ENCODE measurements around the gene C1R. TPM values are rescaled to one million over a fixed set of nuclear protein-coding genes. Genes with fewer than 3 reads are reported as not detected.

The C1R gene
- total and polyA plus RNA-seq, 7 donors, result 32.4 to 70.9 (median 63.2) TPM

DNA sequence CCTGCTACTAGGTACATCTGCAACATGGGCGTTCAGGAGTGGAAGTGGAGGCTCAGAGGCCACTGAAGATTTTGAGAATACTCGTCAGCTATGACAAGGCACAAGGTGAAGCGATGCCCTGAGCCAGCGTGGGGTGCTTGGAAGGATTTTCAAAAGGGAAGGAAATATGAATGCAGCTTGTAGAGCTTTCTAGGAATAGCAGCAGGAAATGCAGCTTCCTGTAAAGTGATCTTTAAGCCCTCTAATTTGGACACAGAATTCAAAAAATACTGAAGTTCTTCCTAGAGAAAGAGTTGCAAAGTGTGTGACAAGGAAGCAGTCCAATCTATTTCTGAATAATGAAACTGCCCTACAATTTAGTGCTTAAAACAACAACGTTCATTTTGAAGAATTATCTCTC lies 44.9 kb downstream of the C1R start:
- Histone ChIP-seq H3K9me3 (no peaks in the 10 kb centered on the region), H3K27me3 (ENCODE audit: insufficient read depth in 3 of 3, low read length in 2 of 3) (no peaks in the 10 kb centered on the region), H3K4me1 (peaks cover 16% of the 10 kb centered on the region), H3K27ac (no peak overlapping the region), H3K4me3 (no peak overlapping the region), H3K36me3 (ENCODE audit: insufficient read depth in 1 of 2, low read depth in 1 of 2) (no peaks in the 10 kb centered on the region)
- ATAC-seq (no peak), DNase-seq (no peak)
- intact Hi-C loops (cut with DNase I), result no loop called here
- WGBS, 3 donors, result 54 to 65% (median 58%) methylated on average over 5 of the region's 5 CpGs
- TF ChIP-seq, protein P1, sequence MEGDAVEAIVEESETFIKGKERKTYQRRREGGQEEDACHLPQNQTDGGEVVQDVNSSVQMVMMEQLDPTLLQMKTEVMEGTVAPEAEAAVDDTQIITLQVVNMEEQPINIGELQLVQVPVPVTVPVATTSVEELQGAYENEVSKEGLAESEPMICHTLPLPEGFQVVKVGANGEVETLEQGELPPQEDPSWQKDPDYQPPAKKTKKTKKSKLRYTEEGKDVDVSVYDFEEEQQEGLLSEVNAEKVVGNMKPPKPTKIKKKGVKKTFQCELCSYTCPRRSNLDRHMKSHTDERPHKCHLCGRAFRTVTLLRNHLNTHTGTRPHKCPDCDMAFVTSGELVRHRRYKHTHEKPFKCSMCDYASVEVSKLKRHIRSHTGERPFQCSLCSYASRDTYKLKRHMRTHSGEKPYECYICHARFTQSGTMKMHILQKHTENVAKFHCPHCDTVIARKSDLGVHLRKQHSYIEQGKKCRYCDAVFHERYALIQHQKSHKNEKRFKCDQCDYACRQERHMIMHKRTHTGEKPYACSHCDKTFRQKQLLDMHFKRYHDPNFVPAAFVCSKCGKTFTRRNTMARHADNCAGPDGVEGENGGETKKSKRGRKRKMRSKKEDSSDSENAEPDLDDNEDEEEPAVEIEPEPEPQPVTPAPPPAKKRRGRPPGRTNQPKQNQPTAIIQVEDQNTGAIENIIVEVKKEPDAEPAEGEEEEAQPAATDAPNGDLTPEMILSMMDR (IDR thresholded peaks at IDR 0.05), result no peak

DNA sequence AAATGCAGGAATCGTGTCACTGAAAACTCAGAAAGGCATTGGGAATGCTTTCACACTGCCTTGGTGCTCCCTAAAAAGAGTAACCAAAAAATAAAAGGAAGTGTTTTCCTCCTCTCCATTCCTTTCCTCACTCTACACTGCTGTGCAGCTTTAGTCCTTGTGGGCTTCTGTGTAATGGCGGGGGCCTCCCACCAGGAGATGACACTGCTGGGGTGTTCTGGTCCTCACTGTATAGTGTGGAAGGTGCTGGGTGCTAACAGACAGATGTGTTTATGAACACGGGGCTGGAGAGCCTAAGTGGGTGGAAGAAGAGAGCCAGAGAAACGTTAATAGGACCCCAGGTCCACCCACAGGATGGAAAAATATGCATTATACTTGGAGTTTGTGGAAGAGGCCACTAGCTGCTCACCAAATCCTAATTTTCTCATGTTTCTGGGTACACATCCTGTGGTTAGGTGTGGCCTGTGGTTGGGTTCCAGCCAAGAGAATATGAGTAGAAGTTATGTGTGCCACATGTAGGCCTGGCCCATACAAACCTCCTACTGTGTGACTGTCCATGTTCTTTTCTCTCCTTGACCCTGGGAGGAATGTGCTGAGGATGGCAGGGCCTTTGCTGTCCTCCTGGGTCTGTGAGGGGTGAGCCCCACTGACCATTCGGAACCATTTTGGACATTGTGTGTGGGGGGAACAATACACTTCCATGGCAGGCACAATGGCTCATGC lies 45.7 kb downstream of the C1R start:
- TF ChIP-seq, protein P1 (IDR thresholded peaks at IDR 0.05), result no peak
- intact Hi-C loops (cut with DNase I), result no loop called here
- DNase-seq, result no peak
- Histone ChIP-seq H3K9me3 (no peaks in the 10 kb centered on the region), H3K4me3 (no peak overlapping the region), H3K36me3 (ENCODE audit: insufficient read depth in 1 of 2, low read depth in 1 of 2) (no peaks in the 10 kb centered on the region), H3K27ac (no peak overlapping the region), H3K4me1 (peaks cover 16% of the 10 kb centered on the region), H3K27me3 (ENCODE audit: insufficient read depth in 3 of 3, low read length in 2 of 3) (no peaks in the 10 kb centered on the region)
- ATAC-seq, result no peak
- 82 to 84% (median 83%) methylated on average over 5 of the region's 5 CpGs for WGBS, 3 donors

DNA sequence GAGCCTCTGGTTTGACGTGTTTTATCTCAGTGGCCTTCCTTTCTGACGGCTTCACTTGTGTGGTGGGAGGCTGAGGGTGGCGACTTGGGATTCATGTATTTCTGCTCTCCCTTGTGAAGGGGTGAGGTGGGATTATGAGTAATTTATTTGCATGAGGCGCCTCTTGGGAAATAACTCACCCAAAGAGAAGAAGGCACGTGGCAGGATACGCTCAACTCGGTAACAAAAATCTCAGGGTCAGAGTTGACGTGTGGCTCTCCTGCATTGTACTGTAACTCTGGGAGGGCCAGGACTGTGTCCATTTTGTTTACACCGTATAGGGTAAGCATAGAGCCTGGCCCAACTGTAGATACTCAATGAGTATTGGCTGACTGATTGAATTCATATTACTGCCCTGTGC lies 46.3 kb downstream of the C1R start:
- ATAC-seq (no peak), DNase-seq (no peak)
- Histone ChIP-seq H3K4me1 (peaks cover 16% of the 10 kb centered on the region), H3K4me3 (no peak overlapping the region), H3K27ac (no peak overlapping the region), H3K9me3 (no peaks in the 10 kb centered on the region), H3K36me3 (ENCODE audit: insufficient read depth in 1 of 2, low read depth in 1 of 2) (no peaks in the 10 kb centered on the region), H3K27me3 (ENCODE audit: insufficient read depth in 3 of 3, low read length in 2 of 3) (no peaks in the 10 kb centered on the region)
- 89 to 92% (median 91%) methylated on average over 9 of the region's 9 CpGs for WGBS, 3 donors
- intact Hi-C loops (cut with DNase I), result no loop called here
- TF ChIP-seq, protein P1 (IDR thresholded peaks at IDR 0.05), result no peak

DNA sequence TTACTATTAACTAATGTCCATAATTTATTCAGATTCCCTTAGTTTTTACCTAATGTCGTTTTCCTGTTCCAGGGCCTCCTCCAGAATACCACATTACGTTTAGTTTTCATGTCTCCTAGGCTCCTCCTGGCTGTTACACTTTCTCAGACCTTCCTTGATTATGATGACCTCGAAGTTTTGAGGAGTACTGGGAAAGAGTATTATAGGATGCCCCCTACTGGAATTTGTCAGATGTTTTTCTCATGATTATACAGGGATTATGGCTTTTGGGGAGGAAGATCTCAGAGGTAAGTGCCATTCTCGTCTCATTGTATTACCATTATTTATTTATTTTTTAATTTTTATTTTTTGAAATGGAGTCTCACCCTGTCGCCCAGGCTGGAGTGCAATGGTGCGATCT lies 49.4 kb downstream of the C1R start:
- DNase-seq (no peak), ATAC-seq (peak; percentile 57 to 76 (median 73))
- no peaks in the 10 kb centered on the region for H3K27me3 ChIP-seq (ENCODE audit: insufficient read depth in 3 of 3, low read length in 2 of 3)
- no peak overlapping the region for H3K27ac ChIP-seq
- H3K36me3 ChIP-seq (ENCODE audit: insufficient read depth in 1 of 2, low read depth in 1 of 2), result no peaks in the 10 kb centered on the region
- no peaks in the 10 kb centered on the region for H3K9me3 ChIP-seq
- 42 to 53% (median 52%) methylated on average over 6 of the region's 6 CpGs for WGBS, 3 donors
- TF ChIP-seq, protein P1 (IDR thresholded peaks at IDR 0.05), result peak; percentile 42
- no peak overlapping the region for H3K4me3 ChIP-seq
- intact Hi-C loops (cut with DNase I), result loop anchor here in 1 of 2 donors (5.0 kb wide), 1 partner anchor 96 kb away; no protein-coding TSS in a partner anchor
- H3K4me1 ChIP-seq, result no peaks in the 10 kb centered on the region

DNA sequence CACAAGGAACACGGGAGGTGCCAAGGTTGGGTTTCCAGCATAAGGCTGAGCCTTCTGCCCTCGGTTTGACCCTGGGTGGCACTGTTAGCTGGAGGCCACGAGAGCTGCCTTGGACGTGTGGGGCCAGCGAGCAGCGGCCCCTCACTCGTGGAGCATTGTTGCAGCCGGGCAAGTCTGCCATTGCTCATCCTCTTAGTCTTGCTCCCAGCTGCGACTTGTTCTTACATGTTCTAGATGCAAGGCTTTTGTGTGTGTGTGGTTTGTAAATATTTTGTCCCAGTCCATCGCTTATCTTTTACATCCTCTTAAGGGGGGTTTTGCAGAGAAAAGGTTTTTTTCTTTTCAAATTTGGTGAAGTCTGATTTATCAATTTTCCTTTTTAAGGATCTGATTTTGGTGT lies 52.8 kb downstream of the C1R start:
- no peaks in the 10 kb centered on the region for H3K4me1 ChIP-seq
- TF ChIP-seq, protein P1 (IDR thresholded peaks at IDR 0.05), result no peak
- no peak for ATAC-seq
- whole genome bisulfite sequencing, 3 donors, result 75 to 81% (median 76%) methylated on average over 10 of the region's 10 CpGs
- no peaks in the 10 kb centered on the region for H3K36me3 ChIP-seq (ENCODE audit: insufficient read depth in 1 of 2, low read depth in 1 of 2)
- H3K27ac ChIP-seq, result no peak overlapping the region
- DNase-seq, result no peak
- H3K27me3 ChIP-seq (ENCODE audit: insufficient read depth in 3 of 3, low read length in 2 of 3), result no peaks in the 10 kb centered on the region
- no peaks in the 10 kb centered on the region for H3K9me3 ChIP-seq
- intact Hi-C loops (cut with DNase I), result no loop called here
- H3K4me3 ChIP-seq, result no peak overlapping the region

Measured in psoas muscle (tissue), 8 donors.